PC-3 (cell line): ENCODE data around the gene ESYT3. TPM values are rescaled to one million over a fixed set of nuclear protein-coding genes. Genes with fewer than 3 reads are reported as not detected.

Source experiments
- ATAC-seq: fragments of 200-7000 bp; cut with Tn5 transposase; 2 replicates; pipeline ENCODE4 v1.9.1; 2020; ENCODE audit warnings: mild to moderate bottlenecking, moderate library complexity
- BruUV-seq: library from RNA; stranded (reverse); fragments of 400-500 nt; replicated peaks from 2 replicates; lab custom pipeline; 2021; lab: Mats Ljungman, UMichigan
- CTCF ChIA-PET: fragments of 300-600 bp; sonication (Branson Sonifier 250); formaldehyde crosslinking; loops from one replicate; lab custom pipeline; 2022; ENCODE audit warnings: antibody characterized with exemption; lab: Charles Lee
- POLR2A ChIA-PET: fragments of 300-600 bp; sonication (Branson Sonifier 250); formaldehyde crosslinking; loops from one replicate; lab custom pipeline; 2022; ENCODE audit warnings: antibody characterized with exemption; ENCODE audit not compliant: unreplicated experiment; lab: Charles Lee
- DNase-seq: peaks from one replicate; pipeline ENCODE4 v3.0.0-alpha.2; 2015
- H2AFZ ChIP-seq: fragments of 300-600 bp; sonication (generic); 2 replicates; pipeline ENCODE4 v1.6.0; 2016; ENCODE audit warnings: antibody characterized with exemption, low read length
- H3F3A ChIP-seq: fragments of 300-600 bp; sonication (generic); one replicate; pipeline ENCODE4 v1.6.0; 2017; ENCODE audit warnings: antibody characterized with exemption, low read length, control low read depth, mild to moderate bottlenecking; ENCODE audit not compliant: unreplicated experiment
- H3K27ac ChIP-seq: fragments of 300-600 bp; sonication (generic); 2 replicates; pipeline ENCODE4 v1.5.1; 2016; ENCODE audit warnings: mild to moderate bottlenecking, low read length
- H3K27me3 ChIP-seq: fragments of 300-600 bp; sonication (generic); 2 replicates; pipeline ENCODE4 v1.6.1; 2016; ENCODE audit warnings: low read length, mixed read lengths
- H3K36me3 ChIP-seq: fragments of 300-600 bp; sonication (generic); 2 replicates; pipeline ENCODE4 v1.6.1; 2016; ENCODE audit warnings: low read depth, mixed run types, low read length, mixed read lengths
- H3K4me1 ChIP-seq: fragments of 300-600 bp; sonication (generic); 2 replicates; pipeline ENCODE4 v1.5.1; 2016; ENCODE audit warnings: low read length; ENCODE audit not compliant: insufficient read depth
- H3K4me2 ChIP-seq: fragments of 300-600 bp; sonication (generic); 2 replicates; pipeline ENCODE4 v1.6.0; 2016; ENCODE audit warnings: low read length
- H3K4me3 ChIP-seq: fragments of 300-600 bp; sonication (generic); 2 replicates; pipeline ENCODE4 v1.5.1; 2016; ENCODE audit warnings: mild to moderate bottlenecking, low read length, mixed read lengths
- H3K79me2 ChIP-seq: fragments of 300-600 bp; sonication (generic); 2 replicates; pipeline ENCODE4 v1.6.1; 2017; ENCODE audit warnings: low read length, mixed read lengths
- H3K9ac ChIP-seq: fragments of 300-600 bp; sonication (generic); 2 replicates; pipeline ENCODE4 v1.6.0; 2016; ENCODE audit warnings: mild to moderate bottlenecking, low read length
- H3K9me2 ChIP-seq: fragments of 300-600 bp; sonication (generic); replicated peaks from 2 replicates; pipeline ENCODE4 v1.6.1; 2016; ENCODE audit warnings: mixed run types, low read length, mixed read lengths
- H3K9me3 ChIP-seq: fragments of 300-600 bp; sonication (generic); 2 replicates; pipeline ENCODE4 v1.6.1; 2016; ENCODE audit warnings: low read length, mixed read lengths
- H4K20me1 ChIP-seq: fragments of 300-600 bp; sonication (generic); 2 replicates; pipeline ENCODE4 v1.6.1; 2016; ENCODE audit warnings: low read length, mixed read lengths
- EZH2 ChIP-seq: fragments of 300-600 bp; sonication (generic); IDR thresholded peaks from one replicate; pipeline ENCODE4 v1.6.1; 2017; ENCODE audit warnings: antibody characterized with exemption, mild to moderate bottlenecking, low read length; ENCODE audit not compliant: unreplicated experiment
- EZH2phosphoT487 ChIP-seq: fragments of 300-600 bp; sonication (generic); IDR thresholded peaks from 2 replicates; pipeline ENCODE4 v1.6.1; 2018; ENCODE audit warnings: mild to moderate bottlenecking, antibody characterized with exemption, low read length, borderline replicate concordance
- intact Hi-C: fragments of 100-400 bp; cut with micrococcal nuclease; formaldehyde crosslinking; loops from 2 replicates; pipeline ENCODE4 v1.9.0; 2023
- total RNA-seq: library from RNA; depleted of rRNA; stranded (reverse); fragments of >200 nt; gene quantifications from 2 replicates; pipeline ENCODE4 v1.2.3, GENCODE V29; 2014
- TF ChIP-seq, protein P1 (sequence below): fragments of 300-600 bp; sonication (generic); conservative IDR thresholded peaks from 2 replicates; pipeline ENCODE4 v1.5.1; 2017; ENCODE audit warnings: antibody characterized with exemption, low read depth, mild to moderate bottlenecking, low read length

The ESYT3 gene
- total RNA-seq, 1 experiment from 2014 or later = 1.6 TPM

DNA sequence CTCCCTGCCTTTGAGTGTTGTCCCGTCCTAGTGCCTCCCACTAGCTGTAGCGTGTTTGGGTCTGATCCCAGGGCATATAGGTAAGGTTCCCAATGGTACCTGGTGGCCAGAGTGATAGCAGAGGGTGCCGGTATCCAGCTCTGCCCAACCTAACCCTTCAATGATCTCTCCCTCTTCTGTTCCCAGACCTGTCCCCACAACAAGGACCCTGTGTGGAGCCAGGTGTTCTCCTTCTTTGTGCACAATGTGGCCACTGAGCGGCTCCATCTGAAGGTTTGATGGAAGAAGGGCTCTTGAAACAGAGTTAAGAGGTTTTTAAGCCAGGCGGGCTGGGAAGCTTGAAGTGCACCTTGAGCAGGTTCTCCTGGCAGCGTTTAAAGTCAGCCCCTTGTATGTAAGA is 35.5 kb downstream of the ESYT3 start:
- CTCF ChIA-PET = no interaction called here

DNA sequence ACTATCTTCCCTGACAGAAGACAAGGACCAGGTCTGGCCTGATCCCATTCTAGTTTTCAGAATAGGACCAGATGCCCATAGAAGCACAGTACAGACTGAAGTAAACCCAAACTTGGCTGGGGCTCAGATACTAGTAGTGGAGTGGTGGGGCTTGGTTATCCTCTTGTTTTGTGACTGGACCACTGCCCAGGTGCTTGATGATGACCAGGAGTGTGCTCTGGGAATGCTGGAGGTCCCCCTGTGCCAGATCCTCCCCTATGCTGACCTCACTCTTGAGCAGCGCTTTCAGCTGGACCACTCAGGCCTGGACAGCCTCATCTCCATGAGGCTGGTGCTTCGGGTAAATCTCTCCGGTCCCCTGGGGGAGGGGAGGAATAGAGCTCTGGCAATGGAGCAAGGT is 36.3 kb downstream of the ESYT3 start:
- ATAC-seq (no peak), DNase-seq (no peak)
- Histone ChIP-seq H3K27ac (peak overlapping the region; percentile 44), H3K9me3 (no peaks in the 10 kb centered on the region), H3K9ac (no peak overlapping the region), H4K20me1 (no peaks in the 10 kb centered on the region), H3K9me2 (no peaks in the 10 kb centered on the region), H3K4me1 (peaks cover 32% of the 10 kb centered on the region), H3F3A (peaks cover 4% of the 10 kb centered on the region), H3K4me2 (no peak overlapping the region), H2AFZ (no peak overlapping the region), H3K4me3 (no peak overlapping the region), H3K36me3 (no peaks in the 10 kb centered on the region), H3K79me2 (no peaks in the 10 kb centered on the region), H3K27me3 (no peaks in the 10 kb centered on the region)
- ChIA-PET POLR2A (no interaction called here), CTCF (no interaction called here)
- TF ChIP-seq EZH2phosphoT487 (no peak), EZH2 (no peak)
- TF ChIP-seq, protein P1, sequence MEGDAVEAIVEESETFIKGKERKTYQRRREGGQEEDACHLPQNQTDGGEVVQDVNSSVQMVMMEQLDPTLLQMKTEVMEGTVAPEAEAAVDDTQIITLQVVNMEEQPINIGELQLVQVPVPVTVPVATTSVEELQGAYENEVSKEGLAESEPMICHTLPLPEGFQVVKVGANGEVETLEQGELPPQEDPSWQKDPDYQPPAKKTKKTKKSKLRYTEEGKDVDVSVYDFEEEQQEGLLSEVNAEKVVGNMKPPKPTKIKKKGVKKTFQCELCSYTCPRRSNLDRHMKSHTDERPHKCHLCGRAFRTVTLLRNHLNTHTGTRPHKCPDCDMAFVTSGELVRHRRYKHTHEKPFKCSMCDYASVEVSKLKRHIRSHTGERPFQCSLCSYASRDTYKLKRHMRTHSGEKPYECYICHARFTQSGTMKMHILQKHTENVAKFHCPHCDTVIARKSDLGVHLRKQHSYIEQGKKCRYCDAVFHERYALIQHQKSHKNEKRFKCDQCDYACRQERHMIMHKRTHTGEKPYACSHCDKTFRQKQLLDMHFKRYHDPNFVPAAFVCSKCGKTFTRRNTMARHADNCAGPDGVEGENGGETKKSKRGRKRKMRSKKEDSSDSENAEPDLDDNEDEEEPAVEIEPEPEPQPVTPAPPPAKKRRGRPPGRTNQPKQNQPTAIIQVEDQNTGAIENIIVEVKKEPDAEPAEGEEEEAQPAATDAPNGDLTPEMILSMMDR = no peak
- BruUV-seq = no TSS peak
- intact Hi-C loops = loop anchor here (1.0 kb wide), 1 partner anchor 24 kb away; no protein-coding TSS in a partner anchor

More for the DNA sequence above, 35.5 kb downstream of the ESYT3 start:
- DNase-seq (no peak), ATAC-seq (no peak)
- Histone ChIP-seq H3K36me3 (no peaks in the 10 kb centered on the region), H3K9me3 (no peaks in the 10 kb centered on the region), H3K27ac (no peak overlapping the region), H3K4me3 (no peak overlapping the region), H3K9me2 (no peaks in the 10 kb centered on the region), H3K27me3 (no peaks in the 10 kb centered on the region), H3K9ac (no peak overlapping the region), H3K4me1 (peaks cover 32% of the 10 kb centered on the region), H3K79me2 (no peaks in the 10 kb centered on the region), H3K4me2 (no peak overlapping the region), H2AFZ (no peak overlapping the region), H4K20me1 (no peaks in the 10 kb centered on the region), H3F3A (peaks cover 4% of the 10 kb centered on the region)
- intact Hi-C loops = loop anchor here (10.0 kb wide), 1 partner anchor 225 kb away; no protein-coding TSS in a partner anchor
- TF ChIP-seq EZH2phosphoT487 = no peak
- TF ChIP-seq, protein P1 = no peak
- TF ChIP-seq EZH2 = no peak
- no TSS peak for BruUV-seq
- POLR2A ChIA-PET = no interaction called here

DNA sequence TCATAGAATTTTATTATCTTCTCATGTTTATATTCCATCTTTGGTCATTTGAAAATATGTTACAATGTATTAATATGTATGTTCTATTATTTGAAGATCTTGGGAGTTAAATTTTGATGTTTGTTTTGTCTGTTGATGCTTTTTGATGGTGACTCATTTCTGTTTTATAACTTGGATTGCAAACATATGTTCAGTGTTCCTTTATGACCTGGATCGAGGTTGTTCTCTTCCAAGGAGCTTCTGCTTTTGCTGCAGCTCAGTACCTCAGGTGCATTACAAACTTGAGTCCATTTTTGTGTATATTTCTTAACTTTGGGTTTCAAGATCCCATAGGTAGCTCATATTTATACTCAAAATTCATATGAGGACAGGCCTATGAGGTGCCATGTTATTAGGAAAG is 37.1 kb downstream of the ESYT3 start:
- CTCF ChIA-PET = no interaction called here
- DNase-seq = peak; percentile 28
- no TSS peak for BruUV-seq
- POLR2A ChIA-PET = no interaction called here
- no peaks in the 10 kb centered on the region for H4K20me1 ChIP-seq
- H3K9me2 ChIP-seq = no peaks in the 10 kb centered on the region
- H3K27ac ChIP-seq = 0 out of 2 replicates have a peak overlapping the region, but pooled peaks have one; percentile 44
- H3K4me3 ChIP-seq = no peak overlapping the region
- no peaks in the 10 kb centered on the region for H3K9me3 ChIP-seq
- H3K27me3 ChIP-seq = no peaks in the 10 kb centered on the region
- peaks cover 32% of the 10 kb centered on the region for H3K4me1 ChIP-seq
- TF ChIP-seq EZH2 (no peak), EZH2phosphoT487 (no peak)
- TF ChIP-seq, protein P1 = no peak
- intact Hi-C loops = loop anchor here (1.0 kb wide), 1 partner anchor 23 kb away; no protein-coding TSS in a partner anchor
- H3K36me3 ChIP-seq = no peaks in the 10 kb centered on the region
- H3K4me2 ChIP-seq = 0 out of 2 replicates have a peak overlapping the region, but pooled peaks have one; percentile 26
- no peak overlapping the region for H2AFZ ChIP-seq
- peak; percentile 57 for ATAC-seq
- no peaks in the 10 kb centered on the region for H3K79me2 ChIP-seq
- no peak overlapping the region for H3K9ac ChIP-seq
- peaks cover 4% of the 10 kb centered on the region for H3F3A ChIP-seq
